Left ventricle myocardium inferior (tissue), 1 donor: ENCODE results near the gene IFNGR1. TPM values are rescaled to one million over a fixed set of nuclear protein-coding genes. Genes with fewer than 3 reads are reported as not detected.

Experiments
- DNase-seq: peaks from one replicate; pipeline ENCODE4 v3.0.0-alpha.2; 2020
- H3K27ac ChIP-seq: fragments of 200-600 bp; replicated peaks from 2 replicates; pipeline ENCODE4 v1.8.0; 2021
- H3K27me3 ChIP-seq: fragments of 200-600 bp; 2 replicates; pipeline ENCODE4 v1.8.0; 2021; ENCODE audit warnings: low read depth
- H3K36me3 ChIP-seq: fragments of 200-600 bp; 2 replicates; pipeline ENCODE4 v1.8.0; 2021
- H3K4me1 ChIP-seq: fragments of 200-600 bp; 2 replicates; pipeline ENCODE4 v1.8.0; 2021
- H3K4me3 ChIP-seq: fragments of 200-600 bp; 2 replicates; pipeline ENCODE4 v1.8.0; 2021; ENCODE audit warnings: mild to moderate bottlenecking, moderate library complexity
- H3K9me3 ChIP-seq: fragments of 200-600 bp; replicated peaks from 2 replicates; pipeline ENCODE4 v1.8.0; 2021
- CTCF ChIP-seq: fragments of 200-600 bp; IDR thresholded peaks from 2 replicates; pipeline ENCODE4 v1.8.0; 2021; ENCODE audit warnings: antibody characterized with exemption, mild to moderate bottlenecking, borderline replicate concordance
- intact Hi-C: fragments of 100-400 bp; cut with micrococcal nuclease; formaldehyde crosslinking; loops from one replicate; pipeline ENCODE4 v1.11.0; 2022
- total RNA-seq: library from RNA; stranded (reverse); fragmentation: NEBNext Ultra II Directional; extraction: Animal tissue kit (Norgen Biotek cat#: 25700); gene quantifications from one replicate; pipeline ENCODE4 v1.2.1, GENCODE V29; 2021
- donor health status: DM: no; HTN: yes; CAD: no; lungs with severe emphysema.

IFNGR1 gene
- total RNA-seq, 1 donor from 2014 or later = 97.6 TPM

DNA sequence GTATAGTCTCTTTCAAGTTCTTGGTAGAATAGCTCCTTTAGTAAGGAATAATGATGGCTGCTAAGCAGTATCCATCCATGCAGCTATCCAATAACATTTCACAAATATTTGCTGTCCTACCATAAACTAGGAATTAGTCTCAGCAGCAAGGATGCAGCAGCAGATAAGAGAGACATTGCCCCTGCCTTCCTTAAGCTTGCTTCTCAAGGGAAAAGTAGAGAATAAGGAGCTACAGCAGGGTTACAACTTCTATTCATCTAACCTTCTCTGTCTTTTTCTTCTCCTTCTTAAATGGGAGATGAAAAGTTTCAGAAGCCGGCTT is 48.2 kb downstream of the IFNGR1 start:
- Histone ChIP-seq H3K27ac (no peak overlapping the region), H3K27me3 (no peaks in the 10 kb centered on the region)
- no peak for TF ChIP-seq CTCF

GRCh38 chr6:137170266-137171052 is 48.7 kb downstream of the IFNGR1 start:
- H3K4me1 ChIP-seq = peaks cover 23% of the 10 kb centered on the region
- intact Hi-C loops = no loop called here
- no peak overlapping the region for H3K27ac ChIP-seq
- H3K4me3 ChIP-seq = no peak overlapping the region
- no peak for DNase-seq
- no peaks in the 10 kb centered on the region for H3K9me3 ChIP-seq
- H3K36me3 ChIP-seq = no peaks in the 10 kb centered on the region
- no peaks in the 10 kb centered on the region for H3K27me3 ChIP-seq
- no peak for TF ChIP-seq CTCF

More for the DNA sequence above, 48.2 kb downstream of the IFNGR1 start:
- H3K4me1 ChIP-seq = peaks cover 26% of the 10 kb centered on the region
- H3K4me3 ChIP-seq = no peak overlapping the region
- H3K36me3 ChIP-seq = no peaks in the 10 kb centered on the region
- DNase-seq = no peak
- H3K9me3 ChIP-seq = no peaks in the 10 kb centered on the region
- intact Hi-C loops = no loop called here

GRCh38 chr6:137167702-137168377 is 51.3 kb downstream of the IFNGR1 start:
- TF ChIP-seq CTCF = no peak
- H3K4me1 ChIP-seq = peaks cover 10% of the 10 kb centered on the region
- H3K9me3 ChIP-seq = no peaks in the 10 kb centered on the region
- H3K27me3 ChIP-seq = no peaks in the 10 kb centered on the region
- H3K36me3 ChIP-seq = no peaks in the 10 kb centered on the region
- DNase-seq = no peak
- no peak overlapping the region for H3K4me3 ChIP-seq
- no peak overlapping the region for H3K27ac ChIP-seq
- intact Hi-C loops = no loop called here

DNA sequence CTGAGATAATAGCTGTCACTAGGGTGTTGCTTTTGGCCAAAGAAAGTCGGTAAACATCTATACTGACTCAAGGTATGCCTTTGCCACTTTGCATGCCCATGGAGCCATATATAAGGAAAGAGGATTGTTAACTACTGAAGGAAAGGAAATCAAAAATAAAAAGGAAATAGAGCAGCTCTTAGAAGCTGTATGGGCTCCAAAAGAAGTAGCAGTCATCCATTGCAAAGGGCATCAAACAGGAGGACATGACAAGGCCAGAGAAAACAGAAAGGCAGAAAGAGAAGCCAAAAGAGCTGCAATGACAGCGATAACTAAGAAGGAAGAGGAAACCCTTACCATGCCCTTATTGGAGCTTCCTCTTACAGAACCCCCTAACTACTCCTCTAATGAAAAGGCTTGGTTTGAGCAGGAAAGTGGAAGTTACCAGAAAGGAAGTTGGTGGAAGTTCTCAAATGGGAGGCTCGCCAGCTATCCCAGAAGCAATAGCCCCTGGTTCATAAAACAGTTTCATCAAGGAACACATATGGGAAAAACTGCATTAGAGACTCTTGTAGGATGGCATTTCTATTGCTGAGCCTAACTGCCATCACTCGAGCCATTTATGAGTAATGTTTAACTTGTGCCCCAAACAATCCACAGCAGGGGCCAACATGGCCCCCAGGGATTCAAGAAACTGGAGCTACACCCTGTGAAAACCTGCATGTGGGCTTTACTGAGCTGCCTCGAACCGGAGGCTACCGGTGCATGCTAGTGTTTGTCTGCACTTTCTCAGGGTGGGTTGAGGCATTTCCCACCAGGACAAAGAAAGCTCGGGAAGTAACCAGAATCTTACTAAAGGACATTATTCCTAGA is 52.7 kb downstream of the IFNGR1 start:
- no peak overlapping the region for H3K4me3 ChIP-seq
- H3K27me3 ChIP-seq = no peaks in the 10 kb centered on the region
- no peak for DNase-seq
- no peak for TF ChIP-seq CTCF
- H3K9me3 ChIP-seq = no peaks in the 10 kb centered on the region
- H3K27ac ChIP-seq = no peak overlapping the region
- H3K36me3 ChIP-seq = no peaks in the 10 kb centered on the region
- intact Hi-C loops = no loop called here
- H3K4me1 ChIP-seq = peaks cover 23% of the 10 kb centered on the region

DNA sequence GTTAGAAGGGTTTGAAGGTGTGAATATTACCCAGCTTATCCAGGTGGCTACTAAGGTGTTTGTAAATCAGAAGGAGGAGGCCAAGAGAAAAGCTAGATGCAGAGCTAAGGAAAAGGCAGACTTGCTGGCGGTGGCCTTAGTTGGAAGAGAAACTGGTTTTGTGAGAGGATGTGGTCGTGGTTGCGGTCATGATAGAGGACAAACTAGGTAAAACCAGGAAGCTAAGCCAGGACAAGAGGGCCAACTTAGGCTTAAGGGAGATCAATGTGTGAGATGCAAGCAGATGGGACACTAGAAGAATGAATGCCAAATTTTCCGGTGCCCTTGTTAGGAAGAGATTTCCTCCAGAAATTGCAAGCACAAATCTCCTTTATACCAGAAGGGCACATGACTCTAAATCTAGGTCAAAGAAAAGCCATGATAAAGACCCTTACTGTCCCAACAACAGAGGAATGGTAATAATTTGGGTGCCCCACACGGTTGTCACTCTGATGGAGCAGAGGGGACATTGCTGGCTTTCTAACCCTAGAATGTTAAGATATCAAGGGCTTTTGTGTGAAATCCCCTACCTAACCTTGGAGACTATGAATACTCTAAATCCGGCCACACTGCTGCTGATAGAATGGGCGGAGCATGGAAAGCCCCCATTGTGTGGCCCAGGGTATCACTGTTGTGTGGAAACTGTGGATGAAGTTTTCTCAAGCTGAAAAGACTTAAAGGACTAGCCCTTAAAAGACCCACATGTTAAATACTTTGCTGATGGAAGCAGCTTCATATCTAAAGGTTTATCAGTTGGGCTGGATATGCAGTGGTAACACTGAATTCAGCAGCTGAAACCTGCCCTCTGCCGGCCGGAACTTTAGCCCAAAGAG is 53.6 kb downstream of the IFNGR1 start:
- intact Hi-C loops = no loop called here
- H3K27ac ChIP-seq = no peak overlapping the region
- DNase-seq = no peak

More for the DNA sequence above, 53.6 kb downstream of the IFNGR1 start:
- H3K4me3 ChIP-seq = no peak overlapping the region
- no peaks in the 10 kb centered on the region for H3K27me3 ChIP-seq
- H3K4me1 ChIP-seq = peaks cover 30% of the 10 kb centered on the region
- no peaks in the 10 kb centered on the region for H3K9me3 ChIP-seq
- peak; percentile 46 for TF ChIP-seq CTCF
- no peaks in the 10 kb centered on the region for H3K36me3 ChIP-seq
